ENCODE data around the gene CYP20A1.

DNA sequence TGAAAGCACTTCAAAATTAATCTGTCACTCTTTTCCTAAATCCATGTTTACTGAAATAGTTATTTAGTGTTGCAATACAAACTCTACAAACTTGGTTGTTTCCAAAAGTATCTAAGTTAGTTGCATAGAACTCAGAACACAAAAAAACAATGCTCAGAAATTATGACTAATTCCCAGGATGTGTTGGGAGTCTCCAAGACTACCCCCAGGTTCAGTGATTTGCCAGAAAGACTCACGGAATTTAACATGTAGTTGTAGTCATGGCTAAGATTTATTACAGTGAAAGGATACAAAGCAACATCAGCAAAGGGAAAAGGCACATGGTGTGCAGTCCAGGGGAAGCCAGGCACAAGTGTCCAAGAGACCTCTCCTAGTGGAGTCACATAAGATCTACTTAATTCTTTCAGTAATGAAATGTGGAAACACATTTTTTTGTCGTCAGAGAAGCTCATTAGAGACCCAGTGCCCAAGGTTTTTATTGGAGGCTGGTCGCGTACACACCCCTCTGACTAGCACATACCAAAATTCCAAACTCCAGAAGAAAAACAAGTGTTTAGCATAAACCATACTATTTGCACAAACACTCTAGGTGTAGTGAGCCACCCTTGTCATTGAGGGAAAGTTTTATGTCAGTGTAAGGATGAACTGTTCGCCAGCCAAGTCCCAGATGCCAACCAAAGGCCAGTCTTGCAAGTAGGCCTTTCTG lies 43.3 kb upstream of the CYP20A1 start:
- TF ChIP-seq, protein P1, sequence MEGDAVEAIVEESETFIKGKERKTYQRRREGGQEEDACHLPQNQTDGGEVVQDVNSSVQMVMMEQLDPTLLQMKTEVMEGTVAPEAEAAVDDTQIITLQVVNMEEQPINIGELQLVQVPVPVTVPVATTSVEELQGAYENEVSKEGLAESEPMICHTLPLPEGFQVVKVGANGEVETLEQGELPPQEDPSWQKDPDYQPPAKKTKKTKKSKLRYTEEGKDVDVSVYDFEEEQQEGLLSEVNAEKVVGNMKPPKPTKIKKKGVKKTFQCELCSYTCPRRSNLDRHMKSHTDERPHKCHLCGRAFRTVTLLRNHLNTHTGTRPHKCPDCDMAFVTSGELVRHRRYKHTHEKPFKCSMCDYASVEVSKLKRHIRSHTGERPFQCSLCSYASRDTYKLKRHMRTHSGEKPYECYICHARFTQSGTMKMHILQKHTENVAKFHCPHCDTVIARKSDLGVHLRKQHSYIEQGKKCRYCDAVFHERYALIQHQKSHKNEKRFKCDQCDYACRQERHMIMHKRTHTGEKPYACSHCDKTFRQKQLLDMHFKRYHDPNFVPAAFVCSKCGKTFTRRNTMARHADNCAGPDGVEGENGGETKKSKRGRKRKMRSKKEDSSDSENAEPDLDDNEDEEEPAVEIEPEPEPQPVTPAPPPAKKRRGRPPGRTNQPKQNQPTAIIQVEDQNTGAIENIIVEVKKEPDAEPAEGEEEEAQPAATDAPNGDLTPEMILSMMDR (IDR thresholded peaks at IDR 0.05): no peak
- no peak for TF ChIP-seq POLR2AphosphoS5 (IDR thresholded peaks at IDR 0.05)
